ENCODE results near the gene AGAP1. TPM values are rescaled to one million over a fixed set of nuclear protein-coding genes. Genes with fewer than 3 reads are reported as not detected.

Gene AGAP1
- total RNA-seq, 1 donor from 2014 or later: 33.7 TPM

- Histone ChIP-seq H3K27me3 (ENCODE audit: control insufficient read depth, insufficient read depth, low read length) (no peaks in the 10 kb centered on the region), H3K4me3 (ENCODE audit: low read depth, low read length) (no peak overlapping the region), H3K36me3 (ENCODE audit: control insufficient read depth, insufficient read depth, low read length) (no peaks in the 10 kb centered on the region)
- TF ChIP-seq CTCF (IDR thresholded peaks at IDR 0.05; ENCODE audit: insufficient read depth, low read length, poor library complexity, severe bottlenecking): no peak
- no peak for DNase-seq (ENCODE audit: low read depth)
Observed at GRCh38 chr2:235824331-235824730, 330.5 kb downstream of the AGAP1 start.

DNA sequence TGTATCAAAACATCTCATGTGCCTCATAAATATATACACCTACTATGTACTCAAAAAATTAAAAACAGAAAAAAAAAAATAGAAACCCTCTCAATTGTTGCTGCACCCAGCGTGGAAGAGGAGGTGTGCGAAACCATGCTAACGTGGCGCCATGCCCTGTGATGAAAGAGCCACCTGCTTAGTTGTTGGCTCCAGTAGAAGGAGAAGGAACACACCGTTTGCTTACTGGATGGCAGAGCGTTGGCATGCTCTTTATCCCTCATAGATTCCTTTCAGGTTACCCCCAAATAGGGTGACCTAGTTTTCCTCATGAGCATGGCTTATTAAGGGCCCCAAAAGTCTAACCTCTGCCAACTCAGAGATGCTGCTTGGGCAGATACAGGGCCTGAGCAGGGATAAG, 332.1 kb downstream of the AGAP1 start:
- Histone ChIP-seq H3K36me3 (ENCODE audit: control insufficient read depth, insufficient read depth, low read length) (no peaks in the 10 kb centered on the region), H3K4me3 (ENCODE audit: low read depth, low read length) (no peak overlapping the region), H3K27me3 (ENCODE audit: control insufficient read depth, insufficient read depth, low read length) (no peaks in the 10 kb centered on the region)
- TF ChIP-seq CTCF (IDR thresholded peaks at IDR 0.05; ENCODE audit: insufficient read depth, low read length, poor library complexity, severe bottlenecking): no peak
- no peak for DNase-seq (ENCODE audit: low read depth)

GRCh38 chr2:235826826-235827225, 333.0 kb downstream of the AGAP1 start:
- Histone ChIP-seq H3K27me3 (ENCODE audit: control insufficient read depth, insufficient read depth, low read length) (no peaks in the 10 kb centered on the region), H3K36me3 (ENCODE audit: control insufficient read depth, insufficient read depth, low read length) (no peaks in the 10 kb centered on the region), H3K4me3 (ENCODE audit: low read depth, low read length) (no peak overlapping the region)
- no peak for DNase-seq (ENCODE audit: low read depth)
- no peak for TF ChIP-seq CTCF (IDR thresholded peaks at IDR 0.05; ENCODE audit: insufficient read depth, low read length, poor library complexity, severe bottlenecking)

GRCh38 chr2:235827585-235827992, 333.7 kb downstream of the AGAP1 start:
- no peaks in the 10 kb centered on the region for H3K36me3 ChIP-seq (ENCODE audit: control insufficient read depth, insufficient read depth, low read length)
- no peak for DNase-seq (ENCODE audit: low read depth)
- no peak overlapping the region for H3K4me3 ChIP-seq (ENCODE audit: low read depth, low read length)
- no peak for TF ChIP-seq CTCF (IDR thresholded peaks at IDR 0.05; ENCODE audit: insufficient read depth, low read length, poor library complexity, severe bottlenecking)
- no peaks in the 10 kb centered on the region for H3K27me3 ChIP-seq (ENCODE audit: control insufficient read depth, insufficient read depth, low read length)

- TF ChIP-seq CTCF (IDR thresholded peaks at IDR 0.05; ENCODE audit: insufficient read depth, low read length, poor library complexity, severe bottlenecking): no peak
- Histone ChIP-seq H3K27me3 (ENCODE audit: control insufficient read depth, insufficient read depth, low read length) (no peaks in the 10 kb centered on the region), H3K36me3 (ENCODE audit: control insufficient read depth, insufficient read depth, low read length) (no peaks in the 10 kb centered on the region), H3K4me3 (ENCODE audit: low read depth, low read length) (no peak overlapping the region)
- DNase-seq (ENCODE audit: low read depth): no peak
Observed at GRCh38 chr2:235829726-235830125, 335.9 kb downstream of the AGAP1 start.

- Histone ChIP-seq H3K4me3 (ENCODE audit: low read depth, low read length) (no peak overlapping the region), H3K36me3 (ENCODE audit: control insufficient read depth, insufficient read depth, low read length) (no peaks in the 10 kb centered on the region), H3K27me3 (ENCODE audit: control insufficient read depth, insufficient read depth, low read length) (no peaks in the 10 kb centered on the region)
- TF ChIP-seq CTCF (IDR thresholded peaks at IDR 0.05; ENCODE audit: insufficient read depth, low read length, poor library complexity, severe bottlenecking): no peak
- no peak for DNase-seq (ENCODE audit: low read depth)
Observed at GRCh38 chr2:235831755-235832154, 337.9 kb downstream of the AGAP1 start.
